GM12878 (cell line): ENCODE results near the gene EHD2.

Source experiments
- CREB1 ChIP-seq: IDR thresholded peaks from 2 replicates; pipeline ENCODE4 v1.6.1; 2012; ENCODE audit warnings: low read depth, mild to moderate bottlenecking, inconsistent platforms
- CTCF ChIP-seq, 3 experiments: IDR thresholded peaks in 2 of 3; conservative IDR thresholded peaks in 1 of 3; 2 replicates each; pipeline ENCODE4 v1.5.1; 2011; ENCODE audit warnings: low read depth in 3 of 3, low read length in 3 of 3, mild to moderate bottlenecking in 3 of 3, control low read depth in 2 of 3, moderate library complexity in 2 of 3, inconsistent platforms in 1 of 3, mixed read lengths in 1 of 3; ENCODE audit not compliant: control insufficient read depth in 2 of 3, insufficient read depth in 1 of 3; ENCODE audit errors: extremely low read depth in 1 of 3
- EGR1 ChIP-seq, 2 experiments: IDR thresholded peaks; 1 replicate in 1 of 2; 2 replicates in 1 of 2; pipeline ENCODE4 v1.6.1; 2011 to 2012; ENCODE audit warnings: low read depth in 2 of 2, low read length in 2 of 2, borderline replicate concordance in 1 of 2, mild to moderate bottlenecking in 1 of 2, moderate library complexity in 1 of 2
- FOXM1 ChIP-seq: IDR thresholded peaks from 2 replicates; pipeline ENCODE4 v1.6.1; 2012; ENCODE audit warnings: low read depth, mild to moderate bottlenecking, inconsistent platforms, low read length, moderate library complexity
- PAX8 ChIP-seq: fragments of 450-650 bp; IDR thresholded peaks from 2 replicates; pipeline ENCODE4 v1.6.1; 2017; ENCODE audit warnings: mild to moderate bottlenecking, moderate library complexity
- POLR2A ChIP-seq: IDR thresholded peaks from 2 replicates; pipeline ENCODE4 v1.6.1; 2011; ENCODE audit warnings: low read depth, mild to moderate bottlenecking, low read length
- REST ChIP-seq: IDR thresholded peaks from 2 replicates; pipeline ENCODE4 v1.6.1; 2012; ENCODE audit warnings: mild to moderate bottlenecking, low read depth, low read length
- RFX5 ChIP-seq: IDR thresholded peaks from 2 replicates; pipeline ENCODE4 v1.6.1; 2011; ENCODE audit warnings: low read depth, low read length, improper control_type of control experiment
- YY1 ChIP-seq: IDR thresholded peaks from 2 replicates; pipeline ENCODE4 v1.6.1; 2011; ENCODE audit warnings: low read depth, mild to moderate bottlenecking, low read length

GRCh38 chr19:47749326-47749725 is 36.1 kb downstream of the EHD2 start:
- TF ChIP-seq RFX5 (no peak), EGR1 (IDR thresholded peaks at IDR 0.05; ENCODE audit: borderline replicate concordance in 1 of 2, low read depth in 2 of 2, low read length in 2 of 2) (no peak), REST (no peak), FOXM1 (peak; percentile 80; the same call in 1 of the 2 replicates), CTCF (IDR thresholded peaks at IDR 0.05 in 2 of 3, conservative IDR thresholded peaks at IDR 0.05 in 1 of 3; ENCODE audit: control insufficient read depth in 2 of 3, extremely low read depth in 1 of 3, insufficient read depth in 1 of 3, low read depth in 3 of 3, low read length in 3 of 3) (no peak), POLR2A (no peak), PAX8 (no peak), CREB1 (peak; percentile 20; the same call in 1 of the 2 replicates), YY1 (no peak)
